Stimulated activated CD4-positive, alpha-beta T cell treated with anti-CD3 and anti-CD28 coated beads, Interleukin-4, amount 100 ng/mL, for 1 hour (primary cell): ENCODE results near the gene OTOP2.
"Not testable (repeated sequence)": the region's sequence is repeated elsewhere in the genome, so short reads cannot be mapped to it uniquely, and the experiment has no call there.

Source experiments
- DNase-seq: peaks from one replicate; pipeline ENCODE4 v3.0.0-alpha.2; 2020

Gene OTOP2

DNA sequence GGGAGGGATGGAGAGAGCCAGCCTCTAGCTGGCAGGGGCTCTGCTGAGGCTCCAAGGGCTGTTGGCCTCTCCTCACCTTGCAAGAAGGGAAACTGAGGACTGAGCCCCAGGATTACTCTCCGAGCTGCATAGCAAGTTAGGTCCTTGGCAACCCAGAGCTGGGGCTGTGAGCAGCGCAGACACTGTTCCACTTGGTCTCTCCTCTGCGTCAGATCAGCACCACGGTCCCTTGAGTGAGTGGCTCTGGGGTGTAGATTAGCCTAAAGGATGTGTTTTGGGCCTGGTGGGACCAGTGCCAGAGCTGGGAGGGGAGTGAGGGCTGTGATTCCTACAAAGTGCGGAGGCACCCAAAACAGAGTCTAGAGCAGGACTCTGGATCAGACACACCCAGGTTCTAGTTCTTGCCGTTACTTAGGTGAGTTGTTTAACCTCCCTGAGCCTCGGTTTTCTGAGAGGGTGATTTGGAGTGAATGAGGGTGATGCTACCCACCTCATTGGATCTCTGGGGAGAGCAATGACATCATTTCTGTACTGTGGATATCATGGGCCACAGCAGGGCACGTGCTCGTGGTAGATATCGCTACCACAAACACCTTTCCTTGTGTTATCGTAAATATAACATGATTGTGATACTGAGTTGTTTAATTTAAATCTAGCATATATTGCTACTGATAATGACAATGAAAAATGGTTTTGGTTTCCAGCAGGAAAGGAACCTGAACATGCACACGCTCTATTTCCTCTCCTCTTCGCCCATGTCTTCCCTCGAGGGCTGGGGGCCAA, 22.5 kb upstream of the OTOP2 start:
- DNase-seq: no peak

DNA sequence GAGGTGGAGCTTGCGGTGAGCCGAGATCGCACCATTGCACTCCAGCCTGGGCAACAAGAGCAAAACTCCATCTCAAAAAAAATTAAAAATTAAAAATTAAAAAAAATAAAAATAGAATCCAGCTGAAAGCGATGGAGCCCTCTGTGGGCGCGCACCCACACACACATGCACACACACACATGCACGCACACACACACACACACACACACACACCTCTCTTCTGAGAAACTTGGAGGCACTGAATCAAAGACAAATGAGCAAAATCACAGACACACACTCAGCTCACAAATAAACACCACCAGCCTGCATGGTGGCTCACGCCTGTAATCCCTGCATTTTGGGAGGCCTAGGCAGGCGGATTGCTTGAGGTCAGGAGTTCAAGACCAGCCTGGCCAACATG, 21.0 kb upstream of the OTOP2 start:
- DNase-seq: no peak

DNA sequence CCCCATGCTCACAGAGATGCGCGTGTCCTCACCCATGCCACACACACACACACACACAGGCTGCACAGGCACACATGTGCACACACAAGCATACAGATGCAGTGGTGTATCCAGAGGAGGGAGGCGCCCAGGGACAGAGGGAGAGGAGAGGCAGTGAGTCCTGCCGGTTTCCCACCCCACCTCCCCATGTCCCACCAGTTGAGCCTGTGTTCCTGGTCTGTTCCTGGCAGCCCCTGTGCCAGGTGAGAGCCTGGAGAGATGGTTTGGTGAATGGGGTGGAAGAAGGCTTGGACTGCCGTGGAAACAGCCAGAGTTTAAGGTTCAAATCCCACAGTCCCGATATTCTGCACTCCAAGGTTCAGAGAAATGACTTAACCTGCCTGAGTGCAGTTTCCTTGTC, 20.4 kb upstream of the OTOP2 start:
- DNase-seq: no peak

DNA sequence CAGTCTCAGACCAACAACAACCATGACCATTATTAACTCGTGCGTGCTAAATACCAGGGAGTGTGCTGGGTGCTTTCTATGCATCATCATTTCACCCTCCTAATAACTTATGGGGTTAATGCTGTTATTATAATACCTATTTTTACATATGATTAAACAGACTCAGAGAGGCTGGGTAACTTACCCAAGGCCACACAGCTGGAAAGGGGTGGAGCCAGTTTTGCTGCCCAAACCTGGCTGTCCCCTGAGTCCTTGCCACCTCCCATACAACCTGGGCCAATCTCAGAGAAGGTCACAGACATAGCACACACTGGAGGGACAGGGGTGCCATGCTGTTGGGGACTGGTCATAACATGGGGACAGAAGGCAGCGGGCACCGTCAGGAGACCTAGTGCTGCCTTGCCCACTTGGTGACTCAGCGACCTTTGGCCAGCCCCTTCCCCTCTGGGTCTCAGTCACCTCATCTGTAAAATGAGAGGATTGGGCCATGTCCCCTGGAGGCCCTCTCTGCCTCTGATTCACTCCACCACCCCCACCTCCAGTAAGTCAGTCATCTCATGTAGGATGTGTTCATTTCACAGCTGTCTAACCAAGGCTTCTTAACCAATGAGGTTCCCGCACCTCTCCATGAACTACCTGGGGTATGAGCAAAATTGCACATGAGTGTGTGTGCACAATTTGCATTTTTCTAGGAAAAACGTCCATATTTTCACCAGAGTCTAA, 19.2 kb upstream of the OTOP2 start:
- no peak for DNase-seq

DNA sequence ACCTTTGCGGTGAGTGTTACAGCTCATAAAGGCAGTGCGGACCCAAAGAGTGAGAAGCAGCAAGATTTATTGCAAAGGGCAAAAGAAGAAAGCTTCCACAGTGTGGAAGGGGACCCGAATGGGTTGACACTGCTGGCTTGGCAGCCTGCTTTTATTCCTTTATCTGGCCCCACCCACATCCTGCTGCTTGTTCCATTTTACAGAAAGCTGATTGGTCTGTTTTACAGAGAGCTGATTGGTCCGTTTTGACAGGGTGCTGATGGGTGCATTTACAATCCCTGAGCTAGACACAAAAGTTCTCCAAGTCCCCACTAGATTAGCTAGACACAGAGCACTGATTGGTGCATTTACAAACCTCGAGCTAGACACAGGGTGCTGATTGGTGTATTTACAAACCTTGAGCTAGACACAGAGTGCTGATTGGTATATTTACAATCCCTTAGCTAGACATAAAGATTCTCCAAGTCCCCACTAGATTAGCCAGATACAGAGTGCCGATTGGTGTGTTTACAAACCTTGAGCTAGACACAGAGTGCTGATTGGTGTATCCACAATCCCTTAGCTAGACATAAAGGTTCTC, 17.8 kb upstream of the OTOP2 start:
- DNase-seq: not testable (repeated sequence)

DNA sequence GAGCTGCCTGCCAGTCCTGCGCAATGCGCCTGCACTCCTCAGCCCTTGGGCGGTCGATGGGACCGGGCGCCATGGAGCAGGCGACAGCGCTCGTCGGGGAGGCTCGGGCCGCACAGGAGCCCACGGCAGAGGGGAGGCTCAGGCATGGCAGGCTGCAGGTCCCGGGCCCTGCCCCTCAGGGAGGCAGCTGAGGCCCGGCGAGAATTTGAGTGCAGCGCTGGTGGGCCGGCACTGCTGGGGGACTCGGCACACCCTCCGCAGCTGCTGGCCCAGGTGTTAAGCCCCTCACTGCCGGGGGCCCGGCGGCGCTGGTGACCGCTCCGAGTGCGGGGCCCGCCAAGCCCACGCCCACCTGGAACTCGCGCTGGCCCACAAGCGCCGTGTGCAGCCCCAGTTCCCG, 17.1 kb upstream of the OTOP2 start:
- DNase-seq: no peak

DNA sequence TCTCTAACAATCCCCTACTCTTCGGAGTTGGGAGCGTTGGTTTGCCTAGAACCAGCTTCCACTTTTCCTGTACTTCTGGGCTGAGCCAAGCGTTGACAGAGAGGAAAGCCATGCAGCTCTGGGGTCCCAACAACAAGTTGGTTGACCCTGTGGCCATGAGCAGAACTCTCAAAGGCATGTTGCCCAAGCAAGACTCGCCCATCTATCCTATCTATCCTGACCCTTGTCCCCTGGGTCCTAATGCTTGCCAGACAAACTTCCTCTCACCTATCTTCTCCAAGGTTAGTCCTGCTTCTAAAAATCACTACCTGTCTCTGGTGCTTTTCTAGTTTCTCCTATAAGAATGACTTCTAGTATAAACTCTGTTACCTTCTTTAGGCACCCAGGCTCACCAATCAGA, 15.0 kb upstream of the OTOP2 start:
- not testable (repeated sequence) for DNase-seq

DNA sequence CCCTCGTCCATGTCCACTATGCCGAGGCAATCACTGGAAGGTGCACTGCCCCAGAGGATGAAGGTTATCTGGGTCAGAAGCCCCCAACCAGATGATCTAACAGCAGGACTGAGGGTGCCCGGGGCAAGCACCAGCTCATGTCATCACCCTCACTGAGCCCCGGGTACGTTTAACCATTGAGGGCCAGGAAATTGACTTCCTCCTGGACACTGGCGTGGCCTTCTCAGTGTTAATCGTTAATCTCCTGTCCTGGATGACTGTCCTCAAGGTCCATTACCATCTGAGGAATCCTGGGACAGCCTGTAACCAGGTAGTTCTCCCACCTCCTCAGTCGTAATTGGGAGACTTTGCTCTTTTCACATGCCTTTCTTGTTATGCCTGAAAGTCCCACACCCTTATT, 12.7 kb upstream of the OTOP2 start:
- DNase-seq: not testable (repeated sequence)

DNA sequence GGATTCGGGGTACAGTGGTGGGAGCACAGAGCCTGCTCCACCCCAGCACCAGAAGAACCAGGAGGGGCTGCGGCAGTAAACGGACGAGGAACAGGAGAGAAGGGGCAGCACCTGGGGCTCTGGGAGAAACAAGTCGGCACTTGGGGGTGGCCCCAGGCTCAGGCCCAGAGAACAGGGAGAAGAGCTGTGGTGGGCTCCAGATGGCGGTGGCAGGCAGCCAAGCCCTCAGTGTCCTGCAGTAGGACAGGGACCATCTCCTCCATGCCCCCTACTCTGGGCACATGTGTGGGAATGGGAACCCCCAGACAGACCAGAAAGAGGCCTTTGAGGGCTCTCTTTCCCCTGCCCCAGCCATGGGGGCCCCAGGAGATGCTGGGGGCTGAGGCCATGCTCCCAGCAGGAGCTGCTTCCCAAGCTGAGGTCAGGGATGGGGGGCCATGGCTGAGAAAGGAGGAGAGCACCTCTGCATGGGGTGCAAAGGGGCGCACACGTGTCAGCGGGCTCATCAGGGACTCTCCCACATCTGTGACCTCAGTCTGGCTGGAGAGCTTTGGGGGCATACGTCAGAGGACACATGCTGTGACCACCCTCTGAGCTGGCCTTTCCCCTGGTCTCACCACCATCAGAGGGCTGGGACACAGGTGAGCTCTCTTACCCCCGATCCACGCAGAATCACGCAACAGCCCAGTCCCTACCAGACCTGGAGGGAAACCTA, 7.8 kb upstream of the OTOP2 start:
- DNase-seq: no peak

DNA sequence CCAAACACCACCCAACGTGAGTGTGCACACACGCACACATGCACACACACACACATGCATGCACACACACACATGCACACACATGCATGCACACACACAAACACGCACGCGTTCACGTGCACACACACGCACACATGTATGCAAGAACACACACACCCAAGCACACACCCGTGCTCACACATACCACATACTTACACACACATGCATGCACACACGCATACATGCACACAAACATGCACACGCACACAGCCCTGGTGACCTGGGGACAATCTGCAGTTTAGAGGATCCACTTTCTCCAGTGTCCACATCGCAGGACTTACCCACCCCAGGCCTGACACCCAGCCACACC, 7.2 kb upstream of the OTOP2 start:
- no peak for DNase-seq

DNA sequence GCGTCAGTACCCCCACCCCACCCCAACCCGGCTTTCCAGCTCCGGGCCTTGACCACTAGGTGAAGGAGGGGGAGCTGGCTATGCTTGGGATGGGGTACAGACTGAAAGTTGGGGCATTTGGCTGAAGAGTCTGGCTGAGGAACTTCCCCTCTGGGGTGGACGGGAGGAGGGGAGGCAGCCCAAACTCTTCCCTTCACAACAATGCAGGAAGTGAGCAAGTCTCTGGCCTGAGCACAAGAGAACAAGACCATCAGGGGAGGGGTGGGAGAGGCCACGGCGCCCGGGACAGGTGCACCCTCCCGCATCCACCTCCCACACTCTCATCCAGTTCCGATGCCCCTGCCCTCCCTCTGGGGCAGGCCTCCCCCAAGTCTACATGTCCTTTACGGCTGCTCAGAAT, 6.6 kb upstream of the OTOP2 start:
- no peak for DNase-seq

DNA sequence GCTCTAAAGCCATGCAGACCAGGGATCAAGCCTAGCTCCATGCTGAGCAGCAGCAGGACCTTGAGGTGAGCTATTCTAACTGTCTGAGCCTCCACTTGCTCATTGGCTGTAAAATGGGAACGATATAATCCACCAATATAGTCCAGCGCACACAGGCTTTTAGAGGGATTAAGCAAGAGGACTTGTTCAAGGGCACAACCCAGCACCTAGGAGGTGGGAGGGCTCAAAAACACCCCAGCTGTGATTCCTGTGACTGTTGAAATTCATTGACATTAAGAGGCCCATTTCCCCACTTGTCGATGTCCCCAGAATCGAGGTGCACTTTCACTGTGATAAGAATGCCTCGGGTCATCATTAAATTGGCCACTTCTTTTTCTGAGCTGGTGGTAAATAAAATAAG, 5.2 kb upstream of the OTOP2 start:
- DNase-seq: no peak

DNA sequence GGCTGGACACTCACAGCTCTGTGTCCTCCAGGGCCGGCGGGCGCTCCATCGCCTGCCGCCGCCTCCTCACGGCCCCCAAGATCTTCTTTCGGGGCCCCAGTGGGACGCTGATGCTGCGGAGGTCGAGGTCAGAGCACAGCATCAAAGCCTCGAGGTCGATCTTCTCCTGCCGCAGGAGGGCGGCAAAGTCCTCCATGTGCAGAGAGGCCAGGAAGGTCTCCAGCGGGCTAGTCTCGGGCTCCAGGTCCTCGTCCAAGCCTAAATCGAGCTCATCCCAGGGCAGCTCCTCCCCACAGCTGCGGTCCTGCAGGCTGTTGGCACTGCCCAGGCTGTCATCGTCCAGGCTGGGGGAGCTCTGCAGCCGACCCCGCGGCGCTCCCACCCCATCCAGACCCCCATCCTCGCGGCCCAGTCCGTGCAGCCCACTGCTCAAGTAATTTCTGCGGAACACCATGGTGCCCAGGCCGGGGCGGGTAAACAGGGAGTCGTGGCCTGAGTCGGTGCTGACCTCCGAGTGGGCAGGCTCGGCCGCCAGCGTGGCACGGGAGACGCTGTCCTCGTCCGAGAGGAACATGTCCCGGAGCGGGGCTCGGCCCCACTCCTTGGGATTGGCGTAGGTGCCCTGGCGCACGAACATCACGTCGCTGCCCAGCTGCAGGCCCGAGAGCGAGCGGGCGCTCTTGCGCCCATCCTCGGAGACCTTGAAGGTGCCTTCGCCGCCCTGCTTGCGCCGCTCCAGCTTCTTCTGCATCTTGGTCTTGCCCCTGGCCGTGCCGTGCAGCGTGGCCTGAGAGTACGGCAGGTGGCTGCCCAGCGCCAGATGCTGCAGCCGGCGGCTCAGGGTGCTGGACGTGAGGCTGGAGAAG, 4.4 kb upstream of the OTOP2 start:
- no peak for DNase-seq

DNA sequence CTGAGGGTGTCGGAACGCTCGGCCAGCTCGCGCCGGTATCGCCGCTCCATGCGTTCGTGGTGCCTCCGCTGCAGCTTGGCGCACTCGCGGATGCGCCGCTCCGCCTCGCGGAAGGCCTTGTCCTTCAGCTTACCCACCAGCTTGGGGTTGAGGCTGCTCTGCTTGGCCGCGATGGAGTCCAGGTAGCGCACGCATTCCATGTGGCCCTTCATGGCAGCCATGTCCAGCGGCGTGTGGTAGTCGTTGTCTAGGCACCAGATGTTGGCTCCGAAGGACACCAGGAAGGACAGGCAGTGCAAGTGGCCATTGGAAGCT, 3.8 kb upstream of the OTOP2 start:
- no peak for DNase-seq

DNA sequence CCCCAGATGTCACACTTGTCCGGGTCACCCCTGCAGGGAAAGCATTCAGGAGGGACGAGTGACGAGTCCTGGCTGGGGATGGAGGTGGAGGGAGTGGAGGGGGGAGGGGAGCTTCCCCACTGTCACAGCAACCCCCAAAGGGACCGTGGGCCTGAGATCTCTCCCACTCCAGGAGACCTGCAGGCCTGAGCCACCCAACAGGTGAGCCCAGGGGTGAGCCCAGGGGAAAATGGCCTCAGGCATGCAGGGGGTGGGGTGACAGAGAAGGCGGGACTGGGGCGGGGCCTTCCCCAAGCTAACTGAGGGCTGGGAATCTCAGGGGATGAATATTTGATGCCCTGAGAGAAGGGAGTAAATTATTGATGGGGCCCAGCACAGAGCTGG, 3.4 kb upstream of the OTOP2 start:
- no peak for DNase-seq

DNA sequence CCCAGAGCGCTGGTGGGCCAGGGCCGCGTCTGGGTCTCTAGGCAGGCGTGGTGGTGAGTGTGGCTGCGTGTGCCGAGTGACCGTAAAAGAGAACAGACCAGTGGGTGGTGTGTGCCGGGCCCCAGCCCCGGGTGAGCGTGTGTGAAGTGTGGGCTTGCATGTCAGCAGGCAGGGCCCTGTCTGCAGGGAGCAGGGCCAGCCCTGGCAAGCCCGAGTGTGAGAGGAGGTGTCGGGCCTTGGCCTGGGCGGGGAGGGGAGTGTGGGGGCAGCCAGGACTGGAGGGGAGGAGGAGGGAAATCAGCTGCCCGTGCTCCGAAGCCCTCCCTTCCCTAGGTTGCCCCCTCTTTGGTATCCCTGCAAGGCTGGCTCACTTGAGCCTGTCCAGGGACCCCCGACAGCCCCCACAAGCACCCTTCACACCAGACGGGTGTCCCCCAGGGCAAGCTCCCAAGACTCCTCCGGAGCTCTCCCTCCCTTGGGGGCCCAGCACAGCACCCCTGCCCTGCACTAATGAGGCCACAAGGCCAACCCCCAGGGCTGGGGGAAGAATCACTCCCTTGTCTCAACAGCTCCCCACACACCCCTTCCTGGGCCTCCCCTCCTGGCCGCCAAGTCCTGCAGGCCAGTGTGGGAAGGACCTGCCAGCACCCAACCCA, 2.9 kb upstream of the OTOP2 start:
- no peak for DNase-seq

DNA sequence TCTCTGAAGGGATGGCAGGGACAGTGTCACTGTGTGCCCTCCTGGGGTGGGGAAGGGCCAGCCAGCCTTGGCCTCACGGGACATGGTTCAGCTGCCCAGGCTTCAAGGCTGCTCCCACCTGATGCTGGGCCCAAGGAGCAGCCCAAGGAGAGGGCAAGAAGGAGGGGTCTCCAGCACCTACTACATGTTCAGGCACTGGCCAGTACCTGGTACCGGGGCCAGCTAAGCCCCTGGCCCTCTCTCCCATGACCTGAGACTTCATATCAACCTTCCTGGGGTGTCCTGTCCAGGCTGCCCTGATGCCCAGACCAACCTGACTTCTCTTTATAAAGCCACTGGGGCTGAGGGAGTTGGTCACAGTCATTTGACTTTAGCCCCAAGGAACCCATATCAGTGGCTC, 2.3 kb upstream of the OTOP2 start:
- no peak for DNase-seq

DNA sequence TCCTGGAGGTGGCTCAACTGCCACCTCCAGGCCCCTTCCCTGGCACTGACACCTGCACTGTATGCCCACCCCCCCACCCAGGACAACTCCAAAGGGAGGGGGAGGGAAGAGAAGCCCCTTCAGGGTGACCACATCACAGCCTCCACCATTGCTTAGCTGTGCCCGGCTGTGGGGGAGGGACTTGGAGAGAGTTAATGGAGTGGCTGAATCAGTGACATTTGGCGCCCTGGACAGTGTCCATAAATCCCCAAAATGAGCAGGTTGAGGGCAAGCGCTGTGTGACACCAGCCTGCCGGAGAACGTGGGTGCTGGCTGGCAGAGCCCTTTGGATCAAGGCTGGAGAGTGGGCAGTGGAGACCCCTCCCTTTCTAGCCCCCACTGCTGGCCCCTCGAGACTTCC, 1.9 kb upstream of the OTOP2 start:
- no peak for DNase-seq

DNA sequence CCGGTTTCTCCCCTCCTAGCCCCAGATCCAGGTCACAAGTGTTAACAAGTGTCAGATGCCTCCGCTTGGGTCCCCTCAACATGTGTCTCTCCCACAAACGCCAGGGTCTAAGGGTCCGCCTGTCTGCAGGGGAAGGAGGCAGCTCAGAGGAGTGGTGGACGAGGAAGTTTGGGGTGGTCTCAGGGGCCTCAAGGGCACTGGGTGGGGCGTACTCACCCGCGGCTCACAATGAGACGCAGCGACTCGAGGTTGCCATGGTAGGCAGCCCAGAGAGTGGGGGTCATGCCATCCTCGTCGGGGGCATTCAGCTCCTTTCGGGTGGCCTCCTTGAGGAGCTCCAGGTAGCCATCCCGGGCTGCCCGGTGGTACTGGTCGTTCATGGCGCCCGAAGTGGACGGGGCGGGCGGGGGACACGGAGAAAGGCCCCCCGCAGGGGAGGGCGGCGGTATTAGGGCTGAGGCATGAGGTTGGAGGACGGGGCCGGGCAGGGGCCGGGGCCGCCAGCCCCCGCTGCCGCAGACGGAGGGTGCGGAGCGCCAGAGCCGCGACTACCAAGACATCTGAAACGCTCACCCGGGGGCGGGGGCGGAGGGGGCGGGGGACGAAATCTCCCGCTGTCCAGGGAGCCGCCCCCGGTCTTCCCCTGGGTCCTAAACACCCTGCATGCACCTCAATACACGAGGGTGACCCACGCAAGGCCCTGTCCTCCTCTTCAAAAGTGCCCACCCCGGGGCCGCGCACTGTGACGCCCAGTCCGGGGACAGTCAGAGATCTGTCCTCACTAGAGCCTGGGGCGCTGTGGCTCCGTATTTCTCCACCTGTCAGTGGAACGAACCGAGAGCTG, 1.2 kb upstream of the OTOP2 start, which contains the start of gene USH1G:
USH1G (minus strand) TSS at position 562 of the 844 bp plus-strand sequence; CDS start at position 380, 182 bp downstream.
- no peak for DNase-seq

DNA sequence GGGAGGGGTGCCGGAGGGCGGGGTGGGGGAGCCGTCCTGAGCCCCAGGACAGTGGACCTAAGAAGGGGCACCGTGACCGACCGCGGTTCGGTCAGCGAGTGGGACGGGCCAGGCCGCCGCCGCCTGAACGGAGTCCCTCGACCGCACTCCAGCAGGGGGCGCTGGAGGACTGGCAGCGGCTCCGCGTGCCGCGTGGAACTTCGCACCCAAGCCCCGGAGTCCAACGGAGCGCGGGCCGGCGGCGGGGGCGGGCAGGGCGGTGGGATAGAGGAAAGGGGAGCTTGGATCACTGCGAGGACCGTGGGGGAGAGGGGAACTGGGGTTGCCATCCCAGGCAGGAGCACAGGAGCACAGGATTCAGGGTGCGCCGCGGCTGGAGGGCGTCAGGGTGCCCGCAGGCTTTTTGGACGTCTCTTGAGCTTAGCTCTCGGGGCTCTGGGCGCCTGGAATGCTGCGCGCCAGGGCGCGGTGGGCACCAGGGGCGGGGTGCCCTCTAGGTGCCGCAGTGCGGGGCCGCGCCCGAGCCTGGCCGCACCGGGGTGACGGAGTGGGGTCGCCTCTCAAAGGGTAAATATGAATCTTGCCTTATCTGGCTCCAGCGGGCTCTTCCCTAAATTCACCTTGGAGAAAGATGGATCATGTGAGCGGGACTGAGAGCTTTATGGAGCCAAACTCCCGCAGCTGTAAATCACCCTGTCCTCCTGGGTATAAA, 379 bp upstream of the OTOP2 start:
- DNase-seq: peak; percentile 78

DNA sequence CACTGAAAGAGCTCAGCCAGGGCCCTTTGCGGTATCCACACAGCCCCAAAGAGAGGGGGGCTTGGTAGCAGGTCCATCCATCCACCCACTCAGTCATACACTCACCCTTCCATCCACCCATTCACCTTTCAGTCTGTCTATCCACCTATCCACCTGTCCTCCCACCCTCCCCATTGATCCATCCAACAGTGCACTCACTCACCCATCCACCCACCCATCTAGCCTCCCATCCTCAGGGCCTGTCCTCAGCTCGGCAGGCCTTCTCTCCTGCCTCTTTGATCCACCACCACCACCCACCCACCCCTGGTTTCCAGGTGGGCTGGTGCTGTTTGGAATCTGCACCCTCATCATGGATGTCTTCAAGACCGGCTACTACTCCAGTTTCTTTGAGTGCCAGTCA, 1.2 kb downstream of the OTOP2 start:
- no peak for DNase-seq
